ENCODE results near the gene U2AF1L4.

Gene U2AF1L4

DNA sequence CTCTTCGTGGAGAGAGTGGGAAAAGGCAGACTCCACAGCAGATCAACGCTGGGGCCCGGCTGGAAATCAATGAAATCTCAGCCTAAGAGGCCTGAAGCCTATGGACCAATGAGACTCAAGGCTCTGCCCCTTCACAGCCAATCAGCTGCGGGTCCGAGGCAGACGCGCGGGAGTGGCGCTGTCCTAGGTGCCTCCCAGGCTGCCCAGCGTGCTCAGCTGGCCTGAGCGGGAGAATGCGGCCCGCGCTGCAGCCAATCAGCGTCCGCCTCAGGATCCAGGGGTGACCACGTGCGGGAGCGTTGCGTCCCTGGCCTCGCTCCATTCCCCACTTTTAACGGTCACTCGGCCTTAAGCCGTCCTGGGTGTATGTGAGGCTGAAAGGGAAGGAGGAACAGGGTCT, 41.0 kb downstream of the U2AF1L4 start, which contains the start of gene ZBTB32:
TSS of gene ZBTB32 (plus strand) at position 341 of the 400 bp plus-strand sequence. CDS start 10,069 bp downstream, outside the sequence.
- no peak for DNase-seq

DNA sequence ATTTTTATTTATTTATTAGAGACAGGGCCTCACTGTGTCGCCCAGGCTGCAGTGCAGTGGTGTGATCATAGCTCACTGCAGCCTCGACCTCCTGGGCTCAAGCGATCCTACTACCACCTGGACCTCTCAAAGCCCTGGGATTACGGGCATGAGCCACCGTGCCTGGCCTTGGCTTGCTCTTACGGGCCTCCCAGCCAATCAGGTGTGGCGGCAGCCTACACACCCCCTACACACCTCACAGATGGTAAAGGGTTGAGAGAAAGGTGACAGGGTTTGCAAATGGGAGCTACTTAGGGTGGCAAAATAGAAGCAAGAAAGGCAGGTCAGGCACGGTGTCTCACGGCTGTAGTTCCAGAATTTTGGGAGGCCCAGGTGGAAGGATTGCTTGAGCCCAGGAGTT, 41.9 kb downstream of the U2AF1L4 start:
- DNase-seq: no peak

DNA sequence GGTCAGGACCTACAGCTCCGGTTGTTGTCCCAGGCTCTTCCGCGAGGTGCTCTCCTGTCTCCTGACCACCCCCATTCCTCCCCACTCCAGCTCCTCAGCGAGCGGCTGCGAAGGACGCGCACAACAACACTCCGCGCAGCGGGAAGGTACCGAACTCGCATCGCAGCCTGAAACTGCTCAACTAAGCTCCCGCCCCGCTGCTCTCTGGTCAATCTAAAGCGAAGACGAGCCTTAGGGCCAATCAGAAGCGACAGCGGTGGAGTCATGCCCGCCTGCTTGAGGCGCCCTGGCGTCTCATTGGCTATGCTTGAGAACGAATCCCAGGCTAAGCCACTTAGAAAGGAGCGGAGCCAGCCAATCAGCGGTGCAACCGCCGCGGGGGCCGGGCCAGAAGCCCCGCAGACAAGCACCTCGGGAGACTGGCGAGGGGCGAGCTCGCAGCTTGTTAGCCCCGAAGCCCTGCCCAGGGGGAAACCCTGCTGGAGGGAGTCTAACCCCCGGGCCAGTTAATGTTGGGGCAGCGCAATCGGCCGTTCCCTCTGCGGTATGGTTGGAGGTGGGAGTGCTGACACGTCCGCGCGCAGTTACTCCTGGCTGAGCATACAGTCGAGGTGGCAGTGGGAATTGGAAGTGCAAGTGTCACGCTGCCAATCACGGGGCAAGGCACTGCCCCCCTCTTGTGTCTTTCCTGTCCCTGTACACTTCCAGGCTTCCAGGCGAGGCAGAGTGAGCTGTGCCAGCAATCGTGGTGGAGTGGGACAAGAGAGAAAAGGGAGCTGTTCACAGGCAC, 42.8 kb downstream of the U2AF1L4 start:
- peak; percentile 93 for DNase-seq

- DNase-seq: no peak
These were observed 48.4 kb downstream of the U2AF1L4 start for GRCh38 chr19:35696835-35697234.

- DNase-seq: no peak
These were observed 49.3 kb downstream of the U2AF1L4 start for GRCh38 chr19:35695895-35696422.

- DNase-seq: peak; percentile 94
These were observed 51.2 kb downstream of the U2AF1L4 start for GRCh38 chr19:35693835-35694599.

- DNase-seq: no peak
These were observed 51.8 kb downstream of the U2AF1L4 start for GRCh38 chr19:35693422-35693821.
